ENCODE data around the gene COL5A2.

COL5A2 gene

GRCh38 chr2:189179570-189179950 is at the start of gene COL5A2:
TSS of gene COL5A2 (minus strand) at chr2:189179761. CDS start at chr2:189179604, 157 bp downstream.
- DNase-seq, result peak; percentile 83

- no peak for DNase-seq
Observed at GRCh38 chr2:189226017-189226416, 46.5 kb upstream of the COL5A2 start.

GRCh38 chr2:189225032-189225431 is 45.5 kb upstream of the COL5A2 start:
- no peak for DNase-seq

DNA sequence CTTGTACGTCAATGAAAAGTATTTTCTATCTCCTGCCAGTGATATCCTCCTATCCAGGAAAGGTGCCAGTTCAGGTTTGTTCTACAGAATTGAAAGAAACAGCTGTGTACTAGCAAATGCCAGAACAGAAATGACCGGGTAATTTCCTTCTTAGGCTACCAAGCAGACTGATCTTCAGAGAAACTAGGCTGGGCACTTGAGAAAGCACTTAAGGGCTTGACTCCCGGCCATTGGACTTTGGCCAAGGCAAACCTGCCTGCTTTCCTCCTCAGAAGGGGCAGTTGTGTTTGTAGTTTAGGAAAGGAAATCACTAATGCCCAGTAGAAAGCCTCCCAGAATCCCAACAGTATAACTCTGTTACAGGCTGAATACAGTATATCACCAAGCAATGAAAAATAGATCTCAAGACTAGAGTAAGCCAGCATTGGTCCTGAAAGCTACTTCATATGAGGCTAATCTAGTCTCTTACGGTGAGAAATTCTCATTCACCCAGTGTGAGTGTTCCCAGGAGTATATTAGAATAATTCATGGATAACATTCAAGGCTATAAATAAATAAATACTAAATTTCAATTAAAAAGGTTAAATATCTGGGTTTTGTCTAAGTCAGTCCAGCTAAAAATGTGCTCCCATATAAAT is 43.0 kb upstream of the COL5A2 start:
- no peak for DNase-seq

DNA sequence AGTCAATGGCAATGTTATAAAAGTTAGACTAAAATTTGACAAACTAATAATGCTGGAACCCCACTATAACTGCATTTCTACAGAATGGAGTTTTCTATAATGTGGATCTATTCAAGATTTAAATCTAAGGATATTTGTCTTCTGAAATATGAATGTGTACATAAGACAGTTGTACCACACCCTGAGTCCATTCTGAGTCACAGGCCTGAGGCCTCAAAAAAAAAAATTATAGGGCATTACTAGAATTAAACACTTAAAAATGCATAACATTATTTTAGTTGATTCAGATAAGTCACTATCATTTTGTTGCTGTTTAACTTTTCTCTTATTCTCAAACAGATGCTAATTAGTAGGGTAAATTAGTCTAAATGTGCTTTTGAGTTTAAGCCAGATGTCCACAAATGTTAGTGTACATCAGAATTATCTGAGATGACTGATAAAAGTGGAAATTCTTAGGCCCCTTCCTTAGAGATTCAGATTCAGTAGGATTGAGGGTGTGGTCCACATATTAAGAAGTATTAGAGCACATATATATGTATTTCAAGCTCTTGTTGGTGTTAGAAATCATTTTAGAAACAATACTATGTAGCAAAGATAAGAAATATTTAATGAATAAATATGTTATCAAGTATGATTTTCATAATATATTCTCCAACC is 42.4 kb upstream of the COL5A2 start:
- DNase-seq, result no peak

DNA sequence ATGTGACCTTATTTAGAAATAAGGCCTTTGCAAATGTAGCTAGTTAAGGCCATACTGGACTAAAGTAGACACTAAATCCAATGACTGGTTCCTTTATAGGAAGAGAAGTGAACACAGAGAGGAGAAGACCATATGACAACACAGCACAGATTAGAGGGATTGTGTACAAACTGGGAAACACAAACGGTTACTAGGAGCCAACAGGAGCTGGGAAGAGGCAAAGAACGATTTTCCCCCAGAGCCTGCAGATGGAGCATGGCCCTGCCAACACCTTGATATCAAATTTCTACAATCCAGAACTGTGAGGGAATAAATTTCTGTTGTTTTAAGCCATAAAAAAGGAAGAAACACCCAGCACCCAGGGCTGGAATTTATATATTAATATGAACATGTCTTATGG is 38.7 kb upstream of the COL5A2 start:
- no peak for DNase-seq

DNA sequence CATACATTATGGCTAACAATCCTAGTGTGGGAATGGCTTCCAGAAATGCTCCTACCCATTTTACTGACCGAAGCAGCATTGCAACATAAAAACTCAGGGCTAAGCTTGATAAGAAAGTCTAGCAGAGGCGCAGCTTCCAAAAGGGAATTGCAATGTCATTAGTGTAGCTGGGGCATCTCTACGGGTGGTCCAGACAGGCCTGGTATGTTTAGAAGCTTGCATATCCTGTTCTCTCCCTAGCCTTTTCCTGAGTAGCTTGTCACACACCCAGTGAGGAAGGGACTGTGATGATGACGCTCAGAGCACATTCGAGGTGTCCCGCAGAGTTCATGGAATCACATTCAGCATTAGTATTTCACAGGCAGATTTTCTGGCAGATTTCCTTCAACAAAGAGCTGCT is 38.0 kb upstream of the COL5A2 start:
- no peak for DNase-seq

DNA sequence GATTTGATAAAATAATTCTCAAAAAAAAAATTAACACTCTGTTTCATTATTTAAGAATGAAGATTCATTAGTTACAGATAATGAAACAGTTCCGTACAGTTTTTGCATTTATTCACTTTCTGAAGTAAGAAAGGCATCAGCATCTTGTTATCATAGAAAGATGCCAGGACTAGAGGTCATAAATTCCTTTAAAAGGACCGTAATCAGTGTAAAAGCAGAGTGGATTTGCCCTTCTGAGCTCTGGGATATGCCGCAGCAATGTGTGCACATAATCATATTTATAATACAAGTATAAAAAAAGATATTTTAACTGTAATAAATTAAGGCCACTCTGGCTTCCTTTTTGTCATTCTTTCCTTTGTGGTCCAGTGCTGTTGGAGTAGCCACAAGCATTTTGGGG is 37.5 kb upstream of the COL5A2 start:
- no peak for DNase-seq

DNA sequence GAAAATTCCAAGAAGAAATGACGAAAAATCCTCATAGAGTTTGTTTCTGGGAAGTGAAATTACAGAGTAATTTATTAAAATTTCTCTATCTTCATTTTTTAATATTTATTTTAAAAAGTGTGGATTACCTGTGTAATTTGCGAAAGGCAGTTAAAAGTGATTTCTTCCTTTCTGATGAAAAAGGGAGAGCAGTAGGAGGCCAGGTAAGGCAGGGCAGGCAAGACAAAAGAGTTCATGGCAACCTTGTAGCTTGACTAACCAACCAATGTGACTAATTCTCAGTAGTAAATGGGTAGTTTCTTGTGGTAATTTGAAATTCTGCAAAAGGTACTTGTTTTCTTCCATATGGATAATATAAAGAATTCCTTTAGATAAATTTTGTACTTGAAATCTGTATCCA is 34.9 kb upstream of the COL5A2 start:
- no peak for DNase-seq

DNA sequence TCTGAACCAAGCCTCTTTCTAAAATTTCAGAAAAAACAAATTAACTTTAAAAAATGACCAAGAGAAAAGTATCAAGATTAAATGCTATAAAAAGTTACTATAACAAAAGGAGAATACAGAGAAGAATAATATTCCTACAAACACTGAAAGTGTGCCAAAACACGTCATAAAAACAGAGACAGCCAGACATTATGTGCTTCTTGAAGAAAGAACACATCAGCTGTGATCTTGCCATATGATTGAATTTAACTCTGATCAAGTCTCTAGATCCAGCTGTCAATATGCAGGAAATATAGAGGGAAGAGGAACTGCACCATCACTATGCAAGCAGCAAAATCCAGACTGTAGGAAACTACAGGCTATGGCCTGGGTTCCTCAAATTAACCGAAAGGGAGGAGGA is 33.7 kb upstream of the COL5A2 start:
- DNase-seq, result no peak

- peak; percentile 85 for DNase-seq
Observed at GRCh38 chr2:189210250-189211087, 30.9 kb upstream of the COL5A2 start.

- DNase-seq, result no peak
Observed at GRCh38 chr2:189208254-189208653, 28.7 kb upstream of the COL5A2 start.

DNA sequence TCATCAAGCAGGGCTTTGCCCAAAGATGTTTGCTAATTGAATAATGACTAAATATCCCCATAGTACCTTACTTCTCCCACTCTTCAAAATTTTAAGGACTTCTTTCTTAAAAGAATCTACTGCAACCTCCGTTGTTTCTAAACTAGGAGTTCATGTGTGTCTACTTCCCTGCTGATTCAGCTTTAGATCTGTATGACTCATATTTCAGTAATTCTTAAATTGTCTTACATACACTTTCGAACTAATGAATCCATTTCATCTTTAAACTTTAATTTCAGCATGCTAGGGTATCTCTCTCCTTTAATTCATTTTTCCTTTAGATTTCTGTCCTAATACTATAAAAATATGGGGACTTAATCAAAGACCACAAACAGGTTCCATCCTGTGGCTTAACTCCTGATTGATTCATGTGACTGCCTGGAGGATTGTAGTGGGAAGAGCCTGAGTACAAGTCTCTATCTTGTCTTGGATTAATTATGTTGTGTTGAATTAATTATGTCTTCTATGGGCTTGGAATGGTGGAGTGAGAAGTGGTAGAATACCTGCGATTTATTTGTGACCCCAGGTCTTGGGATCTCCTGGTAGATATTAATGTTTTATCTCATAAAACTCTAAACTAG is 24.9 kb upstream of the COL5A2 start:
- no peak for DNase-seq

GRCh38 chr2:189203177-189203799 is 23.7 kb upstream of the COL5A2 start:
- DNase-seq, result no peak

GRCh38 chr2:189199797-189200196 is 20.2 kb upstream of the COL5A2 start:
- DNase-seq, result no peak

DNA sequence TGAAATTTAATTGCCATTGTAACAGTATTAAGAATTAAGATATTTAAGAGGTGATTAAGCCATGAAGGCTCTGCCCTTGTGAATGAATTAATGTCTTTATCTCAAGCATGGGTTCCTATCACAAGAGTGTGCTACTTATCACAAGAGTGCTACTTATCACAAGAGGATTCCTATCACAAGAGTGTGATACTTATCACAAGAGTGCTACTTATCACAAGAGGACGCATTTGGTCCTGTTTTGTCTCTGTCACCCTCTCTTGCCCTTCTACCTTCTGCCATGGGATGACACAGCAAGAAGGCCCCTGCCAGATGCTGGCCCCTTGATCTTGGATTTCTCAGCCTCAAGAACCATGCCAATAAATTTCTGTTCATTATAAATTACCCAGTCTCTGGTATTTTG is 13.2 kb upstream of the COL5A2 start:
- DNase-seq, result no peak

GRCh38 chr2:189191766-189192165 is 12.2 kb upstream of the COL5A2 start:
- no peak for DNase-seq

DNA sequence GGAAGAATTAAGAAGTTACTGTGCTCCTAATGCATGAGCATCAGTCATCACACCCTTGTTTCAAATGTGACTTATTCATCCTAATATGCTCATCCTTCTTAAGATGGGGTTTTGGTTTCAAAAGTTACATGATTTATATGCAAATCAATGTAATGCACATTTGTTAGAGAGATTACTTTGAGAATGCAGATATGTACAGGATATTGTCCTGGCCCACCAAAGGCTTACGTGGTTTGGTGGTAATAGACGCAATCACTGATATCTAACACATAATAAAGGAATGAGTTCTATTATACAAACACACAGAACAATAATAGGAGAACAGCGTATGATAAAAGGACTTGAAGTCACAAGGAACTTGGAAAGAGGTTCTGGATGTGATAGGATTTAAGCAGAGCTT is 11.1 kb upstream of the COL5A2 start:
- no peak for DNase-seq

DNA sequence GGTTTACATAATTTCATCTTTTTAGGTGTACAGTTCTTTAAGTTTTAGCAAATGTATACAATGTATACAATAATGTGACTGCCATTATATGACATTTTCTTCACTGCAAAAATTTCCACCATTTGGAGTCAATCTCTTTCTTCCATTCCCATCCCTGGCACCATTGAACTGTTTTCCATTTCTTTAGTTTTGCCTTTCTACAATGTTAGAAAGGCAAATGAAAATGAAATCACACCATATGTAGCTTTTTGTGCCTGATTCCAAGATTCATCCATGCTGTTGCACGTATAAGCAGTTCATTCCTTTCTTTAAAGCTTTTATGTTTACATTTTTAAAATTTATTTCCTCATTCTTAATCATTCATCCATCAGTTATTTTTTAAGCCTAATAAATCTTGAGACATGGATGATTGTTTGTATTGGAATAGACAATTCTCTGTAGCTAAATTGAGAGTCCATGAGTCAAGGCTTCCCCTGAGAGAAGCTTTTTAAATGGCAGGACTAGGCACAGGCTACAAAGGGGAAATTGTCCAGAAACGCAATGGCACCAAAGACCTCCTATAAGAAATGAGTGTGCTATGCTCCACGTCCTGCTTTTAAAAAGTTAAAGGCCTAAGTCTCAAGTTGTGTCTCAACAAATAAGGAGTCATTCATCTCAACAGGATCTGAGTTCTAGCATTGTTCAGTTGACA is 8.7 kb upstream of the COL5A2 start:
- DNase-seq, result no peak

DNA sequence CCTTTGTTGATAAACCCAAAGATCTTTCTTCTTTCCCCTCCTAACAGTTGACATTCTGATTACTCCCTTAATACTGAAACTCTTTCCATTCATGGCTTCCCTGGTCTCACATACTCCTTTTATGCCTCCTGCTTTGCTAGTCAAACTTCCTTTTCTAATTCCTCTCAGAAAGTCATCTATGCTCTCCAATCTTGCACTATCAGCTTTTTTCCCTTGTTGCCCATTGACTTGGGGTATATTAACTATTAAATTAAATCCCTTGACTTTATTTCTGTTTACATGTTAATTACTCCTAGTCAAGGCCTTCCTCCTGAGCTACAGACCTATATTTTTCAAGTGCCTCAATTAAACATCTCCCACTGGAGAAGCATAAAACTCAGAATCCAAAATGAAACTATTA is 3.6 kb upstream of the COL5A2 start:
- no peak for DNase-seq

- DNase-seq, result no peak
Observed at GRCh38 chr2:189181706-189182105, 2.1 kb upstream of the COL5A2 start.

GRCh38 chr2:189178726-189179569 is 613 bp downstream of the COL5A2 start:
- DNase-seq, result peak; percentile 10

All from amniotic stem cell (primary cell).